ENCODE results near the gene TRAF5.
A peak's percentile ranks its signal among the peaks of the same experiment; 100 is the strongest.
"Not testable (repeated sequence)": the region's sequence is repeated elsewhere in the genome, so short reads cannot be mapped to it uniquely, and the experiment has no call there.

The TRAF5 gene

DNA sequence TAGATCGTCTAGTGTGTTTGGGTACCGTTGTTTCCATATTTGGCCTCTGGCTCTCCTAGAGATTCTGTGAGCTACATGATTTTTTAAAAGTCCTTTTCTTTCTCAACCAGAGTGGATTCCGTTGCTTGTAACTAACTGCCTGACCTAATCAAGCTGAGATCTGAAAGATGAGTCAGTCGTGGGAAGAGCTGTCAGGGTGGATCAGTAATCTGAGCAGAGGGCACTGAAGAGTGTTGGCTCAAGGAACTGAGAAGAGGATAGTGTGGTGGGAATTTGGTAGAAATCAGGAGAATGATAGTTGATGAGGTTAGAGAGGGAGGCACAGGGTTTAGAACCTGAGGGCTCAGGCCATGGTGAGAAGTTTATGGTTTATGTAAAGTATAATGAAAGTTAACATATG lies 52.2 kb downstream of the TRAF5 start:
- no peak for DNase-seq (ENCODE audit: low spot score)

DNA sequence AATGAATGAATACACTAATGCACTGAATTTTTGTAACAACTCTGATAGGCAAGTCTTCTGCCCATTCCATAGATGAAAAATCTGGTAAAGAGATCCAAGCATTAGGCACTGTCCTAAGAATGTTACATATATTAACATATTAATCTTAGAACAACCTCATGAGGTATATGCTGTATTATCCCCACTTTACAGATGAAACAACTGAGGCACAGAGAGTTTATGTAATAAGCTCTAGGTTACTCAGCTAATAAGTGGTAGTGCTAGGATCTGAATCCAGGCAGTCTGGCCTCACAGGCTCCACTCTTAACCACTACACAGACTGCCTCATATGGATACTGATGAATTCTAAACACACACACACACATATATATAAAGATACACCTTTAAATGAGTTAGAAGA lies 52.8 kb downstream of the TRAF5 start:
- no peak for DNase-seq (ENCODE audit: low spot score)

DNA sequence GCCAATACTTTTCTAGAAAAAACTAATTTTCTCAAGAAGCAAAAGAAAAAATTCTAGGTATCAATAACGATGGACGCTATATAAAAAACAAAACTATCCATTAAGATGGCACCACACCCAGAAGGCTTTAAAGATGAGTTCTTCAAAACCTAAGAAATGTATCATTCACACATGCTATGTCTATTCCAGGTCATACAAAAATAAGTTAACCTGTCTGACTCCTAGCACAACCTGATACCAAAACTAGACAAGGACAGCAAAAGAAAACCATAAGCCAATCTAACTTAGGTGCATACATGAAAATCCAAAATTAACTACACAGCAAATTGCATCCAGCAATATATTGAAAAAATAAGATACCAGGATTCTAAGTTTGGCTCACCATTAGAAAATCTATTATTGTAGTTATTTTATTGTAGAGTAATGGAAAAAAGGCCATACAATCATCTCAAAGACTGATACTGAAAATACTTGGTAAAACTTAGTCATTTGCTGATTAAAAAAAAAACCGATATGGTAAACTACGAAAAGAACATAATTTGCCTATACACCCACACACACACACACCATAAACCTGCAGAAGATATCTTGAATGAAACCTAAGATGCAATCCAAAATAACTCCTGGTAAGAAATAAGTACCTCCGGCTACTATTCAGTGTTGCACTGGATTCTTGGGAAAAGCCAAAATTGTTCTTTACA lies 55.0 kb downstream of the TRAF5 start:
- DNase-seq (ENCODE audit: low spot score), result no peak

DNA sequence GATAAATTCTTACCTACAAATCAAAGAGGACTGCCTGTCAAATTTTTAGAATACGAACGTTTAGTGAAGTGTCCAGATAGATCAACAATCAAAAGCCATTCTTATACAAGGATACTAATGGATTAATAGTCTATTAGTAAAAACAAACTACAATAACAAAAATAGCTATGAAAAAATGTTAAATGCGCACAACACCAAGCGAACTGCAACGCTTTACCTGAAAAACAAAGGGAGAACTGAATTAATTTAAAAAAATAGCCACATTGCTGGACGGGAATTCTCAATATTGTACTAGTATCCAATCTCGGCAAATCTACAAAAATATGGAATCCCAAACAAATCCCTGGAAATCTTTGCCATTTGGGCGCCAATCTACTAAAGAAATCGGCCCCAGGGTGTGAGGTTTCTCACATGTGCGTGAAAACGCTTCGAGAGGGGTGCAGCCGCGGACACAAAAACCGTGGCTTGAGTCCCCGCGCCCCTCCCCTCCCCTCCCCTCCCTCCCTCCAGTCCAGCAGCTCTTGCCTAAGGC lies 55.6 kb downstream of the TRAF5 start:
- DNase-seq (ENCODE audit: low spot score), result no peak

DNA sequence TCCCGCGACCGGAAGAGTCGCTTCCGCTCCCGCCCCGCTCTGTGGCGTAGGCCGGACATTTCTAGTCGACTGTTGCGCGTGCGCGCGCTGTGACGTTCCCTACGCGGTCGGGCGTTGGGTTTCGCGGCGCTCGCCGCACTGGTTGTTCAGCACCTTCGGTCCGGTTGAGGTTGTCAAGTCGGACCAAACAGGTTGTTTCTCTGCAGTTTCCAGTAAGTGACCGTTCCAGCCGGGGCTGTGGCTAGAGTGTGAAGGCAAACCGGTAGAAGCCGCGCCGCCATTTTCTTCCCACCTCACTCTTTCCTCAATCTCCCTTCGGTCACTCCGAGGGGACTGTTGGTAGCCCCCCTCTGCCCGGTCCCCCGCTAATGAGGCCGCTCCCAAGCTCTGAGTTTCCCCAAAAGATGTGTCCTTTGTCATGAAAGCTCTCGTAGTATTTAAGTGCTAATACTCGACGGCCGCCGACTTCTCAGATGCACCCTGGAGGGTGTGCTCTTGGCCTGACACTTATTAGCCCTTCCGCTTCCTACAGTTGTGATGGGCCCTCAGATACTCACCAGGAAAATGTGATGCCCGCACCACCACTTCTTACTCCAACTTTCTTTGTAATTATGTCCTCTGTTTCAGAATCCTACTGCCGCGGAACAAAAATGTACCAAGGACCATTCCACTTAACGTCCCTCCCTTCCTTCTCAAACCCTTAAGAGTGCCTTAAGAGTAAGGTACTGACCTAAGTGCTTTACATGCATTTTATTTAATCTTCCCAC lies 56.3 kb downstream of the TRAF5 start:
- peak; percentile 79 for DNase-seq (ENCODE audit: low spot score)

DNA sequence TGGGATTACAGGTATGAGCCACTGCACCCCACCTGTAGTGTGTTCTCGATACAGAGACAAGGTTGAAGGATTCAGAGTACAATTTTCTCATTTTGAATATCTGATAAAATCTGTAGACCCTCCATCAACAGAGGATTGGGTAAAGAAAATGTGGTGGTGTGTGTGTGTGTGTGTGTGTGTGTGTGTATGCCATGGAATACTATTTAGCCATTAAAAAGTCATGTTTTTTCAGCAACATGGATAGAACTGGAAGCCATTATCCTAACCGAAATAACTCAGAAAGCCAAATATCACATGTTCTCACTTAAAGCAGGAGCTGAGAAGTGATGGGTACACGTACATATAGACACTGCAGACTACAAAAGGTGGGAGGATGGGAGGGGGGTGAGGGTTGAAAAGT lies 57.9 kb downstream of the TRAF5 start:
- DNase-seq (ENCODE audit: low spot score), result no peak

DNA sequence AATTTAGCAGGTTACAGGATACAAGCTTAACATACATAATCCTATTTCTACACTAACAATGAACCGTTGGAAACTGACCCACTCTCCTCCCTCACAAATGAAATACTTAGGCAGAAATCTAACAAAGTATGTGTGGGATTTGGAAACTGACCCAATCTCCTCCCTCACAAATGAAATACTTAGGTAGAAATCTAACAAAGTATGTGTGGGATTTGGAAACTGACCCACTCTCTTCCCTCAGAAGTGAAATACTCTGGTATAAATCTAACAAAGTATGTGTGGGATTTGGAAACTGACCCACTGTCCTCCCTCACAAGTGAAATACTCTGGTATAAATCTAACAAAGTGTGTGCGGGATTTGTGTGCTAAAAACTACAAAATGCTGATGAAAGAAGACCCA lies 60.3 kb downstream of the TRAF5 start:
- no peak for DNase-seq (ENCODE audit: low spot score)

DNA sequence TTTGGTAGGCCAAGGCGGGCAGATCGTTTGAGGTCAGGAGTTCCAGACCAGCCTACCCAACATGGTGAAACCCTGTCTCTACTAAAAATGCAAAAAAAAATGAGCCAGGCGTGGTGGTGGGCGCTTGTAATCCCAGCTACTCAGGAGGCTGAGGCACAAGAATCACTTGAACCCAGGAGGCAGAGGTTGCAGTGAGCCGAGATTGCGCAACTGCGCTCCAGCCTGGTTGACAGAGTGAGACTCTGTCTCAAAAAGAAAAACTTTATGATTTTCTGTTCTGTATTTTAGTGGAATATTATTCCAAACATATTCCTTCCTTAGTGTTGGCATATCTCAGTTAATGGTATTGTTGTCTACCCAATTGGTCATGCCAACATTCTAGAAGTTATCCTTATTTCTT lies 64.2 kb downstream of the TRAF5 start:
- not testable (repeated sequence) for DNase-seq (ENCODE audit: low spot score)

DNA sequence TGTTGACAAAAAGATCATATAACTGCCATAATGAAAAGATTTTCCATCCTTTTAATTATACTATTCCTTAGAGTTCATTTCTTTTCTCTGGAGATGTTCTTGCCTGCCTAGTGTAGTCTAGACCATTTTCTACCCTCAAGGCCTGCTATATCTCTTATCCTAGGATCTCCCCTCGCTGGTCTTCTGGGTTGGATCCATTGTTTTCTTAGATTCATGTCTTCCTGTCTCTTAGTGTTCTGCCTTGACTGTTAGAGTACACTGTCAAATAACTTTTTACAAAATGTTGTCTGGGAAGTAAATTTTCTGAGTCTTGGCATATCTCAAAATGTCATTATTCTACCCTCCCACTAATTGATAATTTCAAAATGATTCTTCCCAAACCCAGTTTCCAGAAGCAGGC lies 66.6 kb downstream of the TRAF5 start:
- DNase-seq (ENCODE audit: low spot score), result no peak

DNA sequence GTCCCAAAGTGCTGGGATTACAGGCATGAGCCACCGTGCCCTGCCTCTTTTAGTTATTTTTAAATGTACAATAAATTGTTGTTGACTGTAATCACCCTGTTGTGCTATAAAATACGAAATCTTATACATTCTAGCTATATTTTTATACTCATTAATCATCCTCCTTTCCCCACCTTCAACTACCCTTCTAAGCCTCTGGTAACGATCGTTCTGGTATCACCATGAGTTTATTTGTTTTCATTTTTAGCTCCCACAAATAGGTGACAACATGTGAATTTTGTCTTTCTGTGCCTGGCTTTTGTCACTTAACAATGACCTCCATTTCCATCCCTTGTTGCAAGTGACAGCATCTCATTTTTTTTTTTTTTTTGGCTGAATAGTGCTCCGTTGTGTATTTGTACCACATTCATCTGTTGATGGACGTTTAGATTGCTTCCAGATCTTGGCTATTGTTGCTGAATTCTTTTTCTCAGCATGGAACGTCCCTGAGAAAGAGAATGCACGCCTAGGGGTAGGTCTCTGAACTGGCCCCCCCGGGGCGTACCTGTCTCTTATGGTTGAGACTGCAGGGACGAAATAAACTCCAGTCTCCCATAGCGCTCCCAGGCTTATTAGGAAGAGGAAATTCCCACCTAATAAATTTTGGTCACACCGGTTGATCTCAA lies 71.8 kb downstream of the TRAF5 start:
- DNase-seq (ENCODE audit: low spot score), result not testable (repeated sequence)

DNA sequence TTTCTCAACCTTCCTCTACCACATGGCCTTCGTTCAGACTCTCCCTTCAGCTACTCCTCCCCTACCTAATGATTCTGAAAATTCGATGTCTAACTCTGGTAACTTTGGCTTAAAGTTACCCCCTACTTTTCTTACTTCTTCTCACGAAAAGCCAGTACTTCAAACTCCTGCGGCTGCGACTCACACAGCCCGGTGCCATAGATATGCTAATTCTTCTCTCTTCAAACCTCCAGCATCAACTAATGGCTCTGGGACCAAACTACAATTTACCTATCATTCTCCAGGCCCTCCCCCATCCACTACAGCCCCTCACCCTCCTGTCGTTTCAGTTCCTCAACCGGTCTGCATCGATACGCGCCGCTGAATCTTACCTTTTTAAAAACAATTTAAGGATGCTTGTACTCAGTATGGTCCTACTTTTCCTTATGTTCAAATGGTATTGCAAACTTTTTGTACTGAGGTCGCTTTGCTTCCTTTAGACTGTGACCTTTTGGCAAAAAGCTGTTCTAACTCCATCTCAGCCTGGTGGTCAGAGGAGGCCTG lies 73.3 kb downstream of the TRAF5 start:
- not testable (repeated sequence) for DNase-seq (ENCODE audit: low spot score)

DNA sequence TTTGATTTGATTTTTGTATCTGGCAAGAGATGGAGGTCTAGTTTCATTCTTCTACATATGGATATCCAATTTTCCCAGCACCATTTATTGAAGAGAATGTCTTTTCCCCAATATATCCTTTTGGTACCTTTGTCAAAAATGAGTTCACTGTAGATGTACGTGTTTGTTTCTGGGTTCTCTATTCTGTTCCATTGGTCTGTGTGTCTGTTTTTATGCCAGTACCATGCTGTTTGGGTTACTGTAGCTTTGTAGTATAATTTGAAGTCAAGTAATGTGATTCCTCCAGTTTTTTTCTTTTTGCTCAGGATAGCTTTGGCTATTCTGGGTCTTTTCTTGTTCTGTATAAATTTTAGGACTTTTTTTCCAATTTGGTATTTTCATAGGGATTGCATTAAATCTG lies 75.1 kb downstream of the TRAF5 start:
- not testable (repeated sequence) for DNase-seq (ENCODE audit: low spot score)

DNA sequence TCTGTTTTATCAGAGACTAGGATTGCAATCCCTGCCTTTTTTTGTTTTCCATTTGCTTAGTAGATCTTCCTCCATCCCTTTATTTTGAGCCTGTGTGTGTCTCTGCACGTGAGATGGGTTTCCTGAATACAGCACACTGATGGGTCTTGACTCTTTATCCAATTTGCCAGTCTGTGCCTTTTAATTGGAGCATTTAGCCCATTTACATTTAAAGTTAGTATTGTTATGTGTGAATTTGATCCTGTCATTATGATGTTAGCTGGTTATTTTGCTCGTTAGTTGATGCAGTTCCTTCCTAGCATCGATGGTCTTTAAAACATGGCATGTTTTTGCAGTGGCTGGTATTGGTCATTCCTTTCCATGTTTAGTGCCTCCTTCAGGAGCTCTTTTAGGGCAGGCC lies 79.5 kb downstream of the TRAF5 start:
- DNase-seq (ENCODE audit: low spot score), result not testable (repeated sequence)

DNA sequence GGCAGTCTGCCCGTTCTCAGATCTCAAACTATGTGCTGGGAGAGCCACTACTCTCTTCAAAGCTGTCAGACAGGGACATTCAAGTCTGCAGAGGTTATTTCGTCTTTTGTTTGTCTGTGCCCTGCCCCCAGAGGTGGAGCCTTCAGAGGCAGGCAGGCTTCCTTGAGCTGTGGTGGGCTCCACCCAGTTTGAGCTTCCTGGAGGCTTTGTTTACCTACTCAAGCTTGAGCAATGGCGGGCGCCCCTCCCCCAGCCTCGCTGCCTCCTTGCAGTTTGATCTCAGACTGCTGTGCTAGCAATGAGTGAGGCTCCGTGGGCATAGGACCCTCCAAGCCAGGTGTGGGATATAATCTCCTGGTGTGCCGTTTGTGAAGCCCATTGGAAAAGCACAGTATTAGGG lies 81.1 kb downstream of the TRAF5 start:
- not testable (repeated sequence) for DNase-seq (ENCODE audit: low spot score)

DNA sequence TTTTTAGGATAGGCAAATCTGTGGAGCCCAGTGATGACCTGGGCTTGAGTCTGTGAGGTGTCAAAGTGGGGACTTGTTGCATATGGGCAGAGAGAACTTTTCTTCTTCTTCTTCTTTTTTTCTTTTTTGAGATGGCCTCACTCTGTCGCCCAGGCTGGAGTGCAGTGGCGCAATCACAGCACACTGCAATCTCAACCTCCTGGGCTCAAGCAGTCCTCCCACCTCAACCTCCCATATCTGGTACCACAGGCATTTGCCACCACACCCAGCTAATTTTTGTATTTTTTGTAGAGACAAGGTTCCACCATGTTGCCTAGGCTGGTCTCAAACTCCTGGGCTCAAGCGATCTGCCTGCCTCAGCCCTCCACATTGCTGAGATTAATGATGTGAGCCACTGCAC lies 85.0 kb downstream of the TRAF5 start:
- no peak for DNase-seq (ENCODE audit: low spot score)

DNA sequence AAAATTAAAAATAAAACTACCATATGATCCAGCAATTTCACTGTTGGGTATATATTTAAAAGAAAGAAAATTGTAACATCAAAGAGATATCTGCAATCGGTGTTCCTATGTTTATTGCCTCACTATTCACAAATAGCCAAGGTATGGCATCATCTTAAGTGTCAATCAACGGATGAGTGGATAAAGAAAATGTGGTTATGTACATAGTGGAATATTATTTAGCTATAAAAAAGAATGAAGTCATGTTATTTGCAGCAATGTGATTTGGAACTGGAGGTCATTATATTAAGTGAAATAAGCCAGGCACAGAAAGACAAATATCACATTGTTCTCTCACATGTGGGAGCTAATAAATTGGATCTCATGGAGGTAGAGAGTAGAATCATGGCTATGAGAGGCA lies 89.1 kb downstream of the TRAF5 start:
- DNase-seq (ENCODE audit: low spot score), result no peak

DNA sequence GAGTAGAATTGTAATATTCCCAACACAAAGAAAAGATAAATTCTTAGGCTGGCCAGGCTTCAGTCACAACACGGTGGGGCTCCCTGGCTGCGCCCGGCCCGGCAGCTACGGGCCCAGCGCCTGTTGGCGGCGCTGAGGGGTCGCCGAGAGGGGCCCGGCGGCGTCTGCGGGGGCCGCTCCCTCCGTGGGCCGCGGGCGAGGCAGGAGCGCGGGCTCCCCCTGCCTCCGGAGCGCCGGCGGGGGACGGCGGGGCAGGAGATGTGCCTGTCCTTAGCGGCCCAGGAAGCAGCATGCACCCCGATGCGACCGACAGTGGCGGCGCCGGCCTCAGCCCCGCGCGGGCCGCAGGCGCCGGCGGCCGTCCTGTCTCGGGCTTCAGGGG lies 89.6 kb downstream of the TRAF5 start:
- DNase-seq (ENCODE audit: low spot score), result peak; percentile 20

DNA sequence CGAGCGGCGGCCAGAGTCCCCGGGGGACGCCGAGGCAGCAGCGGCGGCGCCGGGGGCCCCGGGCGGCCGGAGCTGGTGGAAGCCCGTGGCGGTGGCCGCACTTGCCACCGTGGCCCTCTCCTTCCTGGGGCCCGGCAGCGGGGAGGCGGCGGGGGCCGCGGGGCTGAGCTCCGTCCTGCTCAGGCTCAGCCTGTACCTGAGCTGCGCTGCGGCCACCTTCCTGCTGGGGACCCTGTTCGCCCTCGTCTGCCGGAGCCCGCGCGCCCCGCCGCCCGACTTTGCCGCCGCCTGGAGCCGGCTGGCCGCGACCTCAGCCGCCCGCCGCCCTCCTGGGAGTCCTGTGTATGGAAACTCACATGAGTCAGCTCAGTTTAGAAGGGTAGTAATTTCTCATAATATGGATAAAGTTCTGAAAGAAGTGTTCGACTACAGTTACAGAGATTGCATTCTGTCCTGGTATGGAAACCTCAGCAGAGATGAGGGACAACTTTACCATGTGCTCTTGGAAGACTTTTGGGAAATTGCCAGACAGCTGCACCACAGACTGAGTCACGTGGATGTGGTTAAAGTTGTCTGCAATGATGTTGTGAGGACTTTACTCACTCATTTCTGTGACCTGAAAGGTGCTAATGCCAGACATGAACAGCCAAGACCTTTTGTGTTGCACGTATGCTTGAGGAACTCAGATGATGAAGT lies 90.1 kb downstream of the TRAF5 start:
- DNase-seq (ENCODE audit: low spot score), result peak; percentile 9

DNA sequence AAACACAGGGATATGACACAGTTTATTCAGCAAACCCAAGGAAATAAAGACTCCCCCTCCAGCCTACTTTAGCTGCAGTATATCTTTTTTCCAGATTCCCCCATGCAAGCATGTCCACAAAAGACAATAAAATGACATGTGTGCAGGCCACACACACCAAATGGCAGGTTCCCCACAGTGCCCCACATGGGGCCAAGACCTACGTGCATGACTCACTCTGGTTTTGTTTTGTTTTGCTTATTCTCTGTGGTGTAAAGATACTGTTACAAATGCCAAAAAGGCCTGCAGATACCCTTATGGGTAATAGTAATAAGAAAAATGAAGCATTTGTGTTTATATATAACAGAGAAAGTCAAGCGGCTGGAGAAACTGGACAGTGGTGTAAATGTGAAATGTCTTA lies 93.8 kb downstream of the TRAF5 start:
- DNase-seq (ENCODE audit: low spot score), result no peak

DNA sequence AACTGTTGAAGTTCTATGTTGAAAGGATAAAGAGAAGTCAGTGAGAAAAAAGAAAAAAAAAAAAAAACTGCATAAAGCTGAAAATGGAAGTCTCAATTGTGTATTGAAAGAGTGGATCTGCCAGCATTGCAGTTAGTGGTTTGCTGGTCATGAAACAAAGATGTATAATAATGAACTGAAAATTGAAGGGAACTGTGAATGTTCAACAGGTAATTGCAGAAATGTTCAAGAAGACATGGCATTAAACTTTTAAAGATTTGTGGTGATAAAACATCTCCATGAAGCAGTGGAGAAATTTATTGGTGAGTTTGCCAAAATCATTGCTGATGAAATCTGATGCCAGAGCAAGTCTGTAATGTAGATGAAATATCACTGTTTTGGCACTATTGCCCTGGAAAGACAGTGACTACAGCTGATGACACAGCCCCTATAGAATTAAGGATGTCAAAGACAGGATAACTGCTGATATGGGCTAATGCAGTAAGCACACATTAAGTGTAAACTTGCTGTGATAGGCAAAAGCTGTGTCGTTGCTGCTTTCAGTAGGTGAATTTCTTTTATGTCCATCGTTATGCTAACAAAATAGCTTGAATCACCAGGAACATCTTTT lies 94.3 kb downstream of the TRAF5 start:
- DNase-seq (ENCODE audit: low spot score), result no peak

DNA sequence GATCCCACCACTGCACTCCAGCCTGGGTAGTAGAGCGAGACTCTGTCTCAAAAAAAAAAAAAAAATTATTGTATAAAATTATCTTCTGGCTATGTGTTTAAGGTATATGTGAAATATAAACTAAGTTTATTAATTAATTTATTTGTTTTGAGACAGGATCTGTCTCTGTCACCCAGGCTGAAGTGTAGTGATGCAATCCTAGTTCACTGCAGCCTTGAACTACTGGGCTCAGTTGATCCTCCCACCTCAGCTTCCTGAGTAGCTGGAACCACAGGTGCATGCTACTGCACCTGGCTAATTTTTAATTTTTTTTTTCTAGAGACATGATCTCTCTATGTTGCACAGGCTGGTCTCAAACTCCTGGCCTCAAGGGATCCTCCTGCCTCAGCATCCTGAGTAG lies 97.4 kb downstream of the TRAF5 start:
- DNase-seq (ENCODE audit: low spot score), result no peak
